Right lobe of liver (tissue), 4 donors: Measurements from ENCODE around the gene HLA-DQA1.
"Not testable (repeated sequence)": the region's sequence is repeated elsewhere in the genome, so short reads cannot be mapped to it uniquely, and the experiment has no call there.

ENCODE experiments used
- POLR2A ChIP-seq: fragments of 450-650 bp; IDR thresholded peaks from one replicate; pipeline ENCODE4 v1.6.1; 2017; ENCODE audit warnings: antibody characterized with exemption, mild to moderate bottlenecking
- TF ChIP-seq, protein P1 (sequence below), 4 donors: fragments of 200-600 bp in 3 of 4; fragments of 450-650 bp in 1 of 4; IDR thresholded peaks; one replicate each; pipeline versions ENCODE4 v1.5.1 to v1.8.0; 2016 to 2022; ENCODE audit warnings: antibody characterized with exemption in 4 of 4, mild to moderate bottlenecking in 2 of 4
- donor health status: DM: no; HTN: no; CAD: no.
- donor health status: DM: no; HTN: no; CAD: no.
- donor health status: DM: no; HTN: yes; CAD: no.

- TF ChIP-seq, protein P1, sequence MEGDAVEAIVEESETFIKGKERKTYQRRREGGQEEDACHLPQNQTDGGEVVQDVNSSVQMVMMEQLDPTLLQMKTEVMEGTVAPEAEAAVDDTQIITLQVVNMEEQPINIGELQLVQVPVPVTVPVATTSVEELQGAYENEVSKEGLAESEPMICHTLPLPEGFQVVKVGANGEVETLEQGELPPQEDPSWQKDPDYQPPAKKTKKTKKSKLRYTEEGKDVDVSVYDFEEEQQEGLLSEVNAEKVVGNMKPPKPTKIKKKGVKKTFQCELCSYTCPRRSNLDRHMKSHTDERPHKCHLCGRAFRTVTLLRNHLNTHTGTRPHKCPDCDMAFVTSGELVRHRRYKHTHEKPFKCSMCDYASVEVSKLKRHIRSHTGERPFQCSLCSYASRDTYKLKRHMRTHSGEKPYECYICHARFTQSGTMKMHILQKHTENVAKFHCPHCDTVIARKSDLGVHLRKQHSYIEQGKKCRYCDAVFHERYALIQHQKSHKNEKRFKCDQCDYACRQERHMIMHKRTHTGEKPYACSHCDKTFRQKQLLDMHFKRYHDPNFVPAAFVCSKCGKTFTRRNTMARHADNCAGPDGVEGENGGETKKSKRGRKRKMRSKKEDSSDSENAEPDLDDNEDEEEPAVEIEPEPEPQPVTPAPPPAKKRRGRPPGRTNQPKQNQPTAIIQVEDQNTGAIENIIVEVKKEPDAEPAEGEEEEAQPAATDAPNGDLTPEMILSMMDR (IDR thresholded peaks at IDR 0.05): not testable (repeated sequence)
- TF ChIP-seq POLR2A: not testable (repeated sequence)
These were observed 34.7 kb downstream of the HLA-DQA1 start for GRCh38 chr6:32671908-32672307.
